B cell (primary cell): ENCODE data around the gene ART5.

Experiments
- EZH2 ChIP-seq: IDR thresholded peaks from 2 replicates; pipeline ENCODE4 v1.6.1; 2012; ENCODE audit warnings: borderline replicate concordance, low read depth, mild to moderate bottlenecking, moderate library complexity, low read length; ENCODE audit not compliant: insufficient read depth, poor library complexity, severe bottlenecking
- TF ChIP-seq, protein P1 (sequence below): fragments of 200-600 bp; IDR thresholded peaks from one replicate; pipeline ENCODE4 v1.8.0; 2022; ENCODE audit warnings: antibody characterized with exemption, mild to moderate bottlenecking

DNA sequence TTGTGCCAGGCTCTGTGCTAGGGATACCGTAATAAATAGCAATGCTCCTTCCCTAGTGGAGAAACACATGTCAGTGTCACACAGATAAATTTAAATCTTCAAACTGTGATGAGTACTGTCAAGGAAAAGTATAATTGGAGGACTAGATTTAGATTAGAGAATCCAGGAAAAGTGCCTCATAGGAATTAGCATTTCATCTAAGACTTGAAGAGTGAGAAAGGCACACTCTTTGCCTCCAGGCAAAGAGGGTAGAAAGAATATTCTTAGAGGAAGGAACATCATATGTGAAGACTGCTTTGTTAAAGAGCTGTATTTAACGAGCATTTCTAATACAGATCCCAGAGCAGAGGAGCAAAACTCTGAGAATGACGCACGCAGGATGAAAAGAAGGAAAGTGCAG lies 30.9 kb downstream of the ART5 start:
- TF ChIP-seq, protein P1, sequence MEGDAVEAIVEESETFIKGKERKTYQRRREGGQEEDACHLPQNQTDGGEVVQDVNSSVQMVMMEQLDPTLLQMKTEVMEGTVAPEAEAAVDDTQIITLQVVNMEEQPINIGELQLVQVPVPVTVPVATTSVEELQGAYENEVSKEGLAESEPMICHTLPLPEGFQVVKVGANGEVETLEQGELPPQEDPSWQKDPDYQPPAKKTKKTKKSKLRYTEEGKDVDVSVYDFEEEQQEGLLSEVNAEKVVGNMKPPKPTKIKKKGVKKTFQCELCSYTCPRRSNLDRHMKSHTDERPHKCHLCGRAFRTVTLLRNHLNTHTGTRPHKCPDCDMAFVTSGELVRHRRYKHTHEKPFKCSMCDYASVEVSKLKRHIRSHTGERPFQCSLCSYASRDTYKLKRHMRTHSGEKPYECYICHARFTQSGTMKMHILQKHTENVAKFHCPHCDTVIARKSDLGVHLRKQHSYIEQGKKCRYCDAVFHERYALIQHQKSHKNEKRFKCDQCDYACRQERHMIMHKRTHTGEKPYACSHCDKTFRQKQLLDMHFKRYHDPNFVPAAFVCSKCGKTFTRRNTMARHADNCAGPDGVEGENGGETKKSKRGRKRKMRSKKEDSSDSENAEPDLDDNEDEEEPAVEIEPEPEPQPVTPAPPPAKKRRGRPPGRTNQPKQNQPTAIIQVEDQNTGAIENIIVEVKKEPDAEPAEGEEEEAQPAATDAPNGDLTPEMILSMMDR, result no peak
- no peak for TF ChIP-seq EZH2
